Transverse colon (tissue), 4 donors: ENCODE measurements around the gene QSOX2.

Experiments used
- CTCF ChIP-seq, 5 experiments: fragments of 200-600 bp in 3 of 5; fragments of 450-650 bp in 2 of 5; sonication (generic) in 3 of 5; IDR thresholded peaks; 1 replicate in 2 of 5; 2 replicates in 3 of 5; pipeline ENCODE4 v1.5.1; 2016 to 2017; ENCODE audit warnings: antibody characterized with exemption in 5 of 5, inconsistent platforms in 3 of 5, mild to moderate bottlenecking in 2 of 5, moderate library complexity in 1 of 5
- POLR2A ChIP-seq: fragments of 450-650 bp; IDR thresholded peaks from one replicate; pipeline ENCODE4 v1.6.1; 2016; ENCODE audit warnings: antibody characterized with exemption, mild to moderate bottlenecking, moderate library complexity
- POLR2AphosphoS5 ChIP-seq, 3 donors: sonication (generic); formaldehyde crosslinking; IDR thresholded peaks; one replicate each; pipeline ENCODE4 v1.6.1; 2016; ENCODE audit warnings: antibody characterized with exemption in 3 of 3

- TF ChIP-seq CTCF (IDR thresholded peaks at IDR 0.05) (no peak), POLR2A (no peak), POLR2AphosphoS5 (IDR thresholded peaks at IDR 0.05) (no peak)
These were observed 20.3 kb downstream of the QSOX2 start for GRCh38 chr9:136225366-136225747.
